Gastroesophageal sphincter (tissue), 3 donors: ENCODE data around the gene PNPO.

Experiments
- CTCF ChIP-seq, 4 experiments: fragments of 200-600 bp in 2 of 4; fragments of 450-650 bp in 2 of 4; sonication (generic) in 1 of 4; IDR thresholded peaks; one replicate each; pipeline ENCODE4 v1.5.1; 2017 to 2019; ENCODE audit warnings: antibody characterized with exemption in 4 of 4, mild to moderate bottlenecking in 2 of 4, moderate library complexity in 2 of 4
- EP300 ChIP-seq: sonication (generic); formaldehyde crosslinking; IDR thresholded peaks from one replicate; pipeline ENCODE4 v1.6.1; 2017; ENCODE audit warnings: antibody characterized with exemption, mild to moderate bottlenecking
- POLR2A ChIP-seq, 2 donors: fragments of 450-650 bp; IDR thresholded peaks; one replicate each; pipeline ENCODE4 v1.6.1; 2017; ENCODE audit warnings: antibody characterized with exemption in 2 of 2, mild to moderate bottlenecking in 2 of 2, moderate library complexity in 1 of 2
- POLR2AphosphoS5 ChIP-seq: sonication (generic); formaldehyde crosslinking; IDR thresholded peaks from one replicate; pipeline ENCODE4 v1.6.1; 2017; ENCODE audit warnings: antibody characterized with exemption

GRCh38 chr17:47987240-47987835 is 46.0 kb downstream of the PNPO start:
- no peak for TF ChIP-seq CTCF (IDR thresholded peaks at IDR 0.05)
- TF ChIP-seq POLR2A (IDR thresholded peaks at IDR 0.05) = no peak
- no peak for TF ChIP-seq POLR2AphosphoS5
- no peak for TF ChIP-seq EP300
